Measurements from ENCODE around the gene REC114.
"Not testable (repeated sequence)": the region's sequence is repeated elsewhere in the genome, so short reads cannot be mapped to it uniquely, and the experiment has no call there.

REC114 gene

DNA sequence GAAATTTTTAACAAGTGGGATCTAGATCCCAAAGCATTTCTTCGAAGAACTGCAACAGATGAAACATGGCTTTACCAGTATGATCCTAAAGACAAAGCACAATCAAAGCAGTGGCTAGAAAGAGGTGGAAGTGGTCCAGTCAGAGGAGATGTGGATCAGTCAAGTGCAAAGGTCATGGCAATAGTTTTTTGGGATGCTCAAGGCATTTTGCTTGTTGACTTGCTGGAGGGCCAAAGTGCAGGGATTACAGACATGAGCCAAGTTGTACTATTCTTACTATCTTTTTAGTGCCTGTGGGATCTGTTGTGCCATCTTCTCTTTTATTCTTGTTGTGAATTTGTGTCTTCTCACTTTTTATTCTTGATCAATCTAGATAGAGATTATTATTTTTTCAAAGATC is 82.0 kb downstream of the REC114 start:
- no peak overlapping the region for H3K9ac ChIP-seq (ENCODE audit: low read depth, low read length)
- no peak overlapping the region for H3K4me3 ChIP-seq (ENCODE audit: low read depth, low read length)
- H3K36me3 ChIP-seq (ENCODE audit: control insufficient read depth, insufficient read depth, low read length): no peaks in the 10 kb centered on the region
- no peaks in the 10 kb centered on the region for H3K9me3 ChIP-seq (ENCODE audit: control insufficient read depth, insufficient read depth, low read length)
- no peaks in the 10 kb centered on the region for H3K27me3 ChIP-seq (ENCODE audit: control insufficient read depth, insufficient read depth, low read length)
- peaks cover 6% of the 10 kb centered on the region; the same call in 1 of the 2 replicates for H3K4me1 ChIP-seq (ENCODE audit: control insufficient read depth, insufficient read depth, low read length)
- H3K27ac ChIP-seq (ENCODE audit: low read depth, low read length): no peak overlapping the region

- H3K36me3 ChIP-seq (ENCODE audit: control insufficient read depth, insufficient read depth, low read length): no peaks in the 10 kb centered on the region
- H3K27ac ChIP-seq (ENCODE audit: low read depth, low read length): no peak overlapping the region
- peaks cover 6% of the 10 kb centered on the region; the same call in 1 of the 2 replicates for H3K4me1 ChIP-seq (ENCODE audit: control insufficient read depth, insufficient read depth, low read length)
- H3K27me3 ChIP-seq (ENCODE audit: control insufficient read depth, insufficient read depth, low read length): no peaks in the 10 kb centered on the region
- no peaks in the 10 kb centered on the region for H3K9me3 ChIP-seq (ENCODE audit: control insufficient read depth, insufficient read depth, low read length)
- H3K9ac ChIP-seq (ENCODE audit: low read depth, low read length): no peak overlapping the region
- H3K4me3 ChIP-seq (ENCODE audit: low read depth, low read length): no peak overlapping the region
Measured at GRCh38 chr15:73527598-73527997, 84.6 kb downstream of the REC114 start.

DNA sequence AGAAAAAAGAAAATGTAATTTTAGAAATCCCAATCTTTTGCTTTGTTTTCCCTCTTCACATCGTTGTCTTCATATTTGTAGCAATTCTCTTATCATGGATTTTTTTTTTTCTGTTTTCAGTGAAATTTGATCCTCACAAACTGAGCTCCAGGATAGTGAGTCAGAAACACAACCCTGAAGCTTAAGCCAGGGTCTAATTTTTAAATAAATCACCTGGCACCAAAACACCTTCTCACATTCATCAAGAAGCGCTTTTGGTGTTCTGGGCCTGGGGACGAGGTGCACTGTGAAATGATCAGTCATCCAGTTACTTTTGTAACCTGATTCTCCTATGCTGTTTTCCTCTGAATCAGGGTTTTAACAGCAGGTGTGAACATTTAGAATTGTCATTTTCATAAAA is 87.7 kb downstream of the REC114 start:
- H3K4me3 ChIP-seq (ENCODE audit: low read depth, low read length): no peak overlapping the region
- H3K9me3 ChIP-seq (ENCODE audit: control insufficient read depth, insufficient read depth, low read length): no peaks in the 10 kb centered on the region
- H3K27me3 ChIP-seq (ENCODE audit: control insufficient read depth, insufficient read depth, low read length): no peaks in the 10 kb centered on the region
- H3K27ac ChIP-seq (ENCODE audit: low read depth, low read length): no peak overlapping the region
- H3K4me1 ChIP-seq (ENCODE audit: control insufficient read depth, insufficient read depth, low read length): peaks cover 6% of the 10 kb centered on the region; the same call in 1 of the 2 replicates
- H3K36me3 ChIP-seq (ENCODE audit: control insufficient read depth, insufficient read depth, low read length): no peaks in the 10 kb centered on the region
- H3K9ac ChIP-seq (ENCODE audit: low read depth, low read length): no peak overlapping the region

DNA sequence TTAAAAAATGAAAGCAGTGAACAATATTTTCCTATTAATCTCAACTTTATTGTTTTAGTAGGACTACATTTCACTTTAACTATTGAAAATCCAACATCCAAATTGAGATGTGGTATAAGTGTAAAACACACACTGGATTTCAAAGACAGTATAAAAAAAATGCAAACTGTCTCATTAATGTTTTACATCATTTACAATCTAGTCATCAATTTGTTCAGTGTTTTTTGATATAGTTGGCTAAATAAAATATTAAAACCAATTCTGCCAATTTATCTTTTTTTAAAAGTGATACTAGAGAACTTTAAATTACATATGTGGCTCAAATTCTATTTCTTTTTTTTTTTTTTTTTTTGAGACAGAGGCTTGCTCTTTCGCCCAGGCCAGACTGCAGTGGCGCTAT is 95.2 kb downstream of the REC114 start:
- no peaks in the 10 kb centered on the region for H3K27me3 ChIP-seq (ENCODE audit: control insufficient read depth, insufficient read depth, low read length)
- no peak overlapping the region for H3K27ac ChIP-seq (ENCODE audit: low read depth, low read length)

DNA sequence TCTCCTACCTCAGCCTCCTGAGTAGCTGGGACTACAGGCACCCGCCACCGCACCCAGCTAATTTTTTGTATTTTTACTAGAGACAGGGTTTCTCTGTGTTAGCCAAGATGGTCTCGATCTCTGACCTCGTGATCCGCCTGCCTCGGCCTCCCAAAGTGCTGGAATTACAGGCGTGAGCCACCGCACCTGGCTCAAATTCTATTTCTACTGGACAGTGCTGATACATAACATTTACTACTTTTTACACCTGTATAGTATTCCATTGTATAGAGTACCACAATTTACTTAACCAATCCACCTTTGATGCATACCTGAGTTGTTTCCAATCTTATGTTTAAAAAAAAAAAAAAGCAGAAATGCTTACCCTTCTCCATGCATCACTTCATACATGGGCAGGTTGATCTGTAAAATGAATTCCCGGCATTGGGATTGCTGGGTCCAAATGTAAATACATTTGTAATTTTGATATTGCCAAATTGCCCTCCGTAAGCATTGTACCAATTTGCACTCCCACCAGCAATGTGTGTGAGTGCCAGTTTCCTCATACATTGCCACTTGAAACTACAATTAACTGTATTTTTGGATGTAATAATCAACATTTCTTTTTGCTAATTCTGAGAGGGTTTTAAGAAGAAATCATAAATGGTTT is 95.7 kb downstream of the REC114 start:
- H3K4me3 ChIP-seq (ENCODE audit: low read depth, low read length): no peak overlapping the region
- H3K27ac ChIP-seq (ENCODE audit: low read depth, low read length): no peak overlapping the region
- no peak overlapping the region for H3K9ac ChIP-seq (ENCODE audit: low read depth, low read length)
- no peaks in the 10 kb centered on the region for H3K9me3 ChIP-seq (ENCODE audit: control insufficient read depth, insufficient read depth, low read length)
- no peaks in the 10 kb centered on the region for H3K4me1 ChIP-seq (ENCODE audit: control insufficient read depth, insufficient read depth, low read length)
- no peaks in the 10 kb centered on the region for H3K27me3 ChIP-seq (ENCODE audit: control insufficient read depth, insufficient read depth, low read length)
- H3K36me3 ChIP-seq (ENCODE audit: control insufficient read depth, insufficient read depth, low read length): no peaks in the 10 kb centered on the region

More for the DNA sequence above, 95.2 kb downstream of the REC114 start:
- Histone ChIP-seq H3K4me3 (ENCODE audit: low read depth, low read length) (no peak overlapping the region), H3K9ac (ENCODE audit: low read depth, low read length) (no peak overlapping the region), H3K4me1 (ENCODE audit: control insufficient read depth, insufficient read depth, low read length) (no peaks in the 10 kb centered on the region), H3K36me3 (ENCODE audit: control insufficient read depth, insufficient read depth, low read length) (no peaks in the 10 kb centered on the region), H3K9me3 (ENCODE audit: control insufficient read depth, insufficient read depth, low read length) (no peaks in the 10 kb centered on the region)

DNA sequence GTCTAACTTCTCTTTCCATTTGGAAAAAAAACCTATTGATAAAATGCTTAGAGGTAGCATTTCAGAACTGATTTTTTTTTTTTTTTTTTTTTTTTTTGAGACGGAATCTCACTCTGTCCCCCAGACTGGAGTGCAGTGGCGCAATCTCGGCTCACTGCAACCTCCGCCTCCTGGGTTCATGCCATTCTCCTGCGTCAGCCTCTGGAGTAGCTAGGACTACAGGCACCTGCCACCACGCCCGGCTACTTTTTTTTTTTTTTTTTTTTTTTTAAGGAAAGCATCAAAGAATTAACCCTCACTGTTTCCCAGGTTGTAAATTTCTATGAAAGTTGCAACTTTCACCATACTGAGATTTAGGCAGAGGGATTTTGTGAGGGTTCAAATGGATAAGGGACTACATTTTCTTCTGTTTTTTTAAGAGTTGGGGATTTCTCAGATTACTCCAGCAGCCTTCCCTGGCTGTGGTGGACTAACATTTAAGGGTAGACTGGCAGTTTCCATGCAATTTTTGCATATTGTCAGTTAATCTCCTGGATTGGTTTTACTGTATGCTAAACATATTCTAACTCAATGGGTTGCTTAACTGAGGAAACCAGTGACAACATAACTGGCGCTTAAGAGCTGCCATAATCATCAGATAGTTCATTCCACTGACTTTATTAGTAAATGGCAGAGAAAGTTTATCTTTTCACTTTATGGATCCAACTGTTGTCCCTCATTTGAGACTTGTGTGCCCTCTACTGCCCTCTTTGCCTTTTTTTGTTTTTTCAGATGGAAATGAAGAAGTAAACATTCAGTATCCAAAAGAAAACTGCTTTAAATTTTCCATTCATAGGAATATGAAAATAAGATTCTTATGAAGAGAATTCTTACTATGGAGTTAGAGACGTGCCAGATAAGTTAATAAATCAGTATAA is 96.5 kb downstream of the REC114 start:
- Histone ChIP-seq H3K36me3 (ENCODE audit: control insufficient read depth, insufficient read depth, low read length) (no peaks in the 10 kb centered on the region), H3K27ac (ENCODE audit: low read depth, low read length) (no peak overlapping the region), H3K9ac (ENCODE audit: low read depth, low read length) (no peak overlapping the region), H3K27me3 (ENCODE audit: control insufficient read depth, insufficient read depth, low read length) (no peaks in the 10 kb centered on the region), H3K4me3 (ENCODE audit: low read depth, low read length) (no peak overlapping the region), H3K9me3 (ENCODE audit: control insufficient read depth, insufficient read depth, low read length) (no peaks in the 10 kb centered on the region), H3K4me1 (ENCODE audit: control insufficient read depth, insufficient read depth, low read length) (no peaks in the 10 kb centered on the region)

DNA sequence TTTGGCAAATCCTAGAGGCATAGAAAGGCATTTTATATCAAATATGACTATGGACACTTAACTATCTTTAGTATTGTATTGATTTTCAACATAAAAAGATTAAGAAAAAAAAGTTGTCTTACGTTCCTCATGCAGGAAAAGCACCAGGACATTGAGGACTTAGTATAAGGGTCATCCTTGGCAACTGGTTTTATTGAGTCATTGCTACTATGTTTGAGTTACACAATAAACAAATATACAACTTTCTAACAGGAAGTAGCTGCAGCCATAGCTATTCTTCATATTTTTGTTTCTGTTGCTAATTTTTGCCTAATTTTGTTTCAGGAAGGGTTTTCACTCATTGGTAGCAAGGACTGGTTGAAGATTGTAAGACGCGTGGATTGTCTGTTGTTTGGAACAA is 97.2 kb downstream of the REC114 start:
- no peaks in the 10 kb centered on the region for H3K4me1 ChIP-seq (ENCODE audit: control insufficient read depth, insufficient read depth, low read length)
- H3K36me3 ChIP-seq (ENCODE audit: control insufficient read depth, insufficient read depth, low read length): no peaks in the 10 kb centered on the region
- no peak overlapping the region for H3K9ac ChIP-seq (ENCODE audit: low read depth, low read length)
- H3K9me3 ChIP-seq (ENCODE audit: control insufficient read depth, insufficient read depth, low read length): no peaks in the 10 kb centered on the region
- H3K4me3 ChIP-seq (ENCODE audit: low read depth, low read length): no peak overlapping the region
- no peak overlapping the region for H3K27ac ChIP-seq (ENCODE audit: low read depth, low read length)
- no peaks in the 10 kb centered on the region for H3K27me3 ChIP-seq (ENCODE audit: control insufficient read depth, insufficient read depth, low read length)

GRCh38 chr15:73541479-73541878 is 98.5 kb downstream of the REC114 start:
- H3K27me3 ChIP-seq (ENCODE audit: control insufficient read depth, insufficient read depth, low read length): no peaks in the 10 kb centered on the region
- H3K9me3 ChIP-seq (ENCODE audit: control insufficient read depth, insufficient read depth, low read length): no peaks in the 10 kb centered on the region
- H3K36me3 ChIP-seq (ENCODE audit: control insufficient read depth, insufficient read depth, low read length): no peaks in the 10 kb centered on the region
- H3K4me3 ChIP-seq (ENCODE audit: low read depth, low read length): no peak overlapping the region
- H3K9ac ChIP-seq (ENCODE audit: low read depth, low read length): no peak overlapping the region
- H3K27ac ChIP-seq (ENCODE audit: low read depth, low read length): no peak overlapping the region
- no peaks in the 10 kb centered on the region for H3K4me1 ChIP-seq (ENCODE audit: control insufficient read depth, insufficient read depth, low read length)

DNA sequence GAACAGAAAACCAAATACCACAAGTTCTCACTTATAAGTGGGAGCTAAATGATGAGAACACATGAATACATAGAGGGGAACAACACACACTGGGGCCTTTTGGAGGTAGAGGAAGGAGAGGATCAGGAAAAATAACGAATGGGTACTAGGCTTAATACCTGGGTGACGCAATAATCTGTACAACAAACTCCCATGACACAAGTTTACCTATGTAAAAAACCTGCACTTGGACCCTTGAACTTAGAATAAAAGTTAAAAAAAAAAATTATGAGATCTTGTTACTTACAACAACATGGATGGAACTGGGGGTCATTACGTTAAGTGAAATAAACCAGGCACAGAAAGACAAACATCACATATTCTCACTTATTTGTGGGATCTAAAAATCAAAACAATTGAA is 106.0 kb downstream of the REC114 start:
- H3K9me3 ChIP-seq (ENCODE audit: control insufficient read depth, insufficient read depth, low read length); H3K27ac ChIP-seq (ENCODE audit: low read depth, low read length); H3K27me3 ChIP-seq (ENCODE audit: control insufficient read depth, insufficient read depth, low read length); H3K9ac ChIP-seq (ENCODE audit: low read depth, low read length); H3K36me3 ChIP-seq (ENCODE audit: control insufficient read depth, insufficient read depth, low read length); H3K4me3 ChIP-seq (ENCODE audit: low read depth, low read length); H3K4me1 ChIP-seq (ENCODE audit: control insufficient read depth, insufficient read depth, low read length): not testable (repeated sequence)

DNA sequence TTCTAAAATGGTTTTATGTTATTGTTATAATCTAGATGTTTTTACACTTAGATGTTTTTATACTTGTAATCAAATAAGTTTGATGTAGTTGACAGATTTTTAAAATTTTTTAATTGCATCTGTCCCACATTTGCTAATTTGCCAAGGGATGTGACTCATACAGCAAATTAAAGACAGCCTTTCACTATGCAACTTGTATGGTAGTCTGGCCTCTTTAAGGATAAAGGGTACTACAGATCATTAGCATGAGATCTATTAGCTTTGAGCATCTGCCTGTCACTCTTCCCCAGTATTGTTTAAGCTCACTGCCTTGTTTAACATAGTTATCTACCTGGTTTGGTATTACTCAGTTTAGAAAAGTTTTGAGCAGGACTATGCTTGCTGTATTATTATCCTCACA is 107.2 kb downstream of the REC114 start:
- Histone ChIP-seq H3K9me3 (ENCODE audit: control insufficient read depth, insufficient read depth, low read length) (no peaks in the 10 kb centered on the region), H3K9ac (ENCODE audit: low read depth, low read length) (no peak overlapping the region), H3K4me1 (ENCODE audit: control insufficient read depth, insufficient read depth, low read length) (peaks cover 12% of the 10 kb centered on the region), H3K36me3 (ENCODE audit: control insufficient read depth, insufficient read depth, low read length) (no peaks in the 10 kb centered on the region), H3K4me3 (ENCODE audit: low read depth, low read length) (no peak overlapping the region), H3K27ac (ENCODE audit: low read depth, low read length) (no peak overlapping the region), H3K27me3 (ENCODE audit: control insufficient read depth, insufficient read depth, low read length) (no peaks in the 10 kb centered on the region)

DNA sequence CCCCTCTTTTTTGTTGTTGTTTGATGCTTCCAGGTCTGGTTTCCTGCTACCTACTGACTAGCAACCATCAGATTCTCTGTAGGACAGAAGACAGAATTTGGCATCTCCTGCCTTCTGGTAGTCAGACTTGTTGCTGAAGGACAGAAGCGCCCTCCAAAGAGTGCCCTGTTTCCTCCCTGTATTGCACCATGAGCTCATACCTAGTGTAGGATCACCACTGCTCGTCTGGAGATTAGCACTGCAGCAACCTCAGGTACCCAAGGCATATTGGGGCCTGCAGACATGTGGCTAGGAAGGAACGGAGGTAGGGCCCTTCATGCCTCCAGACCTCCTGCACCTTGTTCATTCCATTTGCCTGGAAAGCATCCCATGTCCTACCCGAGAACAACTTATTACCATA is 112.1 kb downstream of the REC114 start:
- Histone ChIP-seq H3K4me3 (ENCODE audit: low read depth, low read length) (no peak overlapping the region), H3K36me3 (ENCODE audit: control insufficient read depth, insufficient read depth, low read length) (peaks cover 31% of the 10 kb centered on the region), H3K27me3 (ENCODE audit: control insufficient read depth, insufficient read depth, low read length) (no peaks in the 10 kb centered on the region), H3K27ac (ENCODE audit: low read depth, low read length) (no peak overlapping the region), H3K4me1 (ENCODE audit: control insufficient read depth, insufficient read depth, low read length) (peaks cover 17% of the 10 kb centered on the region), H3K9me3 (ENCODE audit: control insufficient read depth, insufficient read depth, low read length) (no peaks in the 10 kb centered on the region), H3K9ac (ENCODE audit: low read depth, low read length) (no peak overlapping the region)
